KMS-11 (cell line): ENCODE measurements around the gene TMEM35B.

Experiments
- H2AFZ ChIP-seq: fragments of 200-600 bp; sonication (generic); 2 replicates; pipeline ENCODE4 v1.6.1; 2016; ENCODE audit warnings: antibody characterized with exemption, mixed run types, low read depth
- H3K27ac ChIP-seq: fragments of 200-600 bp; sonication (generic); 2 replicates; pipeline ENCODE4 v1.6.1; 2016; ENCODE audit warnings: mild to moderate bottlenecking, mixed run types
- H3K27me3 ChIP-seq: fragments of 200-600 bp; sonication (generic); 2 replicates; pipeline ENCODE4 v1.6.1; 2017; ENCODE audit warnings: mild to moderate bottlenecking, low read depth, mixed run types, moderate library complexity; ENCODE audit not compliant: insufficient read depth
- H3K36me3 ChIP-seq: fragments of 200-600 bp; sonication (generic); 2 replicates; pipeline ENCODE4 v1.6.1; 2017; ENCODE audit warnings: mild to moderate bottlenecking, mixed run types; ENCODE audit not compliant: insufficient read depth
- H3K4me1 ChIP-seq: fragments of 200-600 bp; sonication (generic); 2 replicates; pipeline ENCODE4 v1.6.1; 2016; ENCODE audit warnings: mild to moderate bottlenecking, low read depth, mixed run types; ENCODE audit not compliant: poor library complexity, severe bottlenecking
- H3K4me2 ChIP-seq: fragments of 200-600 bp; sonication (generic); 2 replicates; pipeline ENCODE4 v1.7.0; 2016; ENCODE audit warnings: mild to moderate bottlenecking, mixed run types
- H3K4me3 ChIP-seq: fragments of 200-600 bp; sonication (generic); IDR thresholded peaks from 2 replicates; pipeline ENCODE4 v1.6.1; 2017; ENCODE audit warnings: low read depth, low read length, mixed read lengths; ENCODE audit not compliant: insufficient read depth
- H3K79me2 ChIP-seq: fragments of 200-600 bp; sonication (generic); 2 replicates; pipeline ENCODE4 v1.6.1; 2016; ENCODE audit warnings: low read depth, mixed run types; ENCODE audit not compliant: insufficient read depth
- H3K9ac ChIP-seq: fragments of 200-600 bp; sonication (generic); 2 replicates; pipeline ENCODE4 v1.6.1; 2016; ENCODE audit warnings: mild to moderate bottlenecking, mixed run types
- H4K20me1 ChIP-seq: fragments of 200-600 bp; sonication (generic); 2 replicates; pipeline ENCODE4 v1.6.1; 2016; ENCODE audit warnings: mild to moderate bottlenecking, mixed run types; ENCODE audit not compliant: insufficient read depth
- CTCF ChIP-seq: fragments of 200-600 bp; sonication (generic); conservative IDR thresholded peaks from 2 replicates; pipeline ENCODE4 v1.6.1; 2017; ENCODE audit warnings: low read depth, mild to moderate bottlenecking, antibody characterized with exemption, low read length, moderate library complexity, mixed read lengths

TMEM35B gene

DNA sequence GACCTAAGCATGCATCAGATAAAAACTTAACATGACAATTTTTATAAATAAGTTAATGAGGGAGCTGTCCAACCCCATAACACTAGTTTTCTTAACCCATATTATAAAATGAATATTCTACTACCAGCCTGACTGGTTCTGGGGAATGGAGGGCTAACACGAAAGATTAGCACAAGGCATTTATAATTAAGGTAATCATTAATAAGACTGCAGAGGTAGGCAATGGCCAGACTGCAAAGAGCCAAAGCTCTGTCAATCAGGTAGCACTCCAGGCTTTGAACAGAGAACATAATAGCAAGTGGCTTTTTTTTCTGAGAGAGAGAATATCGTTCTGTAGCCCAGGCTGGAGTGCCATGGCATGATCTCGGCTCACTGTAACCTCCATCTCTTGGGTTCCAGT is 20.6 kb upstream of the TMEM35B start:
- H2AFZ ChIP-seq = no peak overlapping the region
- no peak for TF ChIP-seq CTCF
- no peak overlapping the region for H3K4me2 ChIP-seq
- H3K79me2 ChIP-seq = no peaks in the 10 kb centered on the region
- H3K4me3 ChIP-seq = no peak overlapping the region
- H3K27me3 ChIP-seq = no peaks in the 10 kb centered on the region
- no peak overlapping the region for H3K27ac ChIP-seq
- no peaks in the 10 kb centered on the region for H3K36me3 ChIP-seq
- H3K9ac ChIP-seq = no peak overlapping the region
- no peaks in the 10 kb centered on the region for H3K4me1 ChIP-seq
- H4K20me1 ChIP-seq = no peaks in the 10 kb centered on the region

DNA sequence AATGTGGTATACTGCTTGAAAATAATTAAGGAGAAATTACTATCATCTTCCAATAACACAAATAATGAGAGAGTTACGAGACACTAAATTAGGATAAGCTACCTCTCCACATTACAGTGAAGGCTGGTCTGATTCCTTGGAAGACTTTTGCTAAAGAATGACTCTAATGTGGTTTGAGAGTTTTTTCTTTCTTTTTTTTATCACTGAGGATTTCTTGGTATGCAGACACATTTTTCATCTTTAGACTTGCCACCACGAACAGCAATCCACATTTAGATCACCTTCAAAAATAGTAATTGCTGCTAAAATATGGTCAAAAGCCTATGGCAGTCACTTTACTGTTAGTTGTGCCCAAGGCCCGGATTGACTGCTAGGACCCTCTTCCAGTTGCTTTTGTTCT is 16.6 kb upstream of the TMEM35B start:
- Histone ChIP-seq H3K4me3 (no peak overlapping the region), H3K27ac (no peak overlapping the region), H3K79me2 (no peaks in the 10 kb centered on the region), H3K27me3 (no peaks in the 10 kb centered on the region), H4K20me1 (no peaks in the 10 kb centered on the region), H3K4me2 (no peak overlapping the region), H2AFZ (no peak overlapping the region), H3K4me1 (no peaks in the 10 kb centered on the region), H3K9ac (no peak overlapping the region), H3K36me3 (no peaks in the 10 kb centered on the region)
- TF ChIP-seq CTCF = no peak

GRCh38 chr1:34994878-34995277 is 9.7 kb upstream of the TMEM35B start:
- Histone ChIP-seq H3K4me2 (no peak overlapping the region), H3K27ac (no peak overlapping the region), H3K27me3 (no peaks in the 10 kb centered on the region), H3K9ac (no peak overlapping the region), H3K79me2 (no peaks in the 10 kb centered on the region), H3K4me3 (no peak overlapping the region), H3K36me3 (no peaks in the 10 kb centered on the region), H4K20me1 (no peaks in the 10 kb centered on the region; the same call in 1 of the 2 replicates), H3K4me1 (no peaks in the 10 kb centered on the region), H2AFZ (no peak overlapping the region)
- TF ChIP-seq CTCF = no peak

- Histone ChIP-seq H3K79me2 (no peaks in the 10 kb centered on the region), H3K36me3 (no peaks in the 10 kb centered on the region), H2AFZ (no peak overlapping the region), H3K27me3 (no peaks in the 10 kb centered on the region), H3K4me1 (peaks cover 6% of the 10 kb centered on the region), H3K9ac (no peak overlapping the region), H4K20me1 (no peaks in the 10 kb centered on the region; the same call in 1 of the 2 replicates), H3K4me3 (no peak overlapping the region), H3K4me2 (no peak overlapping the region), H3K27ac (no peak overlapping the region)
- TF ChIP-seq CTCF = no peak
These were observed 3.4 kb upstream of the TMEM35B start for GRCh38 chr1:34988581-34988980.
